GM12891 (cell line): ENCODE data around the gene PROSER3.

Source experiments
- PAX5 ChIP-seq: IDR thresholded peaks from 2 replicates; pipeline ENCODE4 v1.6.1; 2011; ENCODE audit warnings: low read length, moderate library complexity, mild to moderate bottlenecking; ENCODE audit not compliant: insufficient read depth, severe bottlenecking
- POLR2A ChIP-seq: IDR thresholded peaks from 2 replicates; pipeline ENCODE4 v1.6.1; 2011; ENCODE audit warnings: low read depth, low read length, control low read depth
- POLR2AphosphoS5 ChIP-seq: IDR thresholded peaks from 2 replicates; pipeline ENCODE4 v1.6.1; 2011; ENCODE audit warnings: low read depth, low read length, control low read depth
- SPI1 ChIP-seq: IDR thresholded peaks from 2 replicates; pipeline ENCODE4 v1.6.1; 2011; ENCODE audit warnings: low read depth, low read length, control low read depth
- TAF1 ChIP-seq: IDR thresholded peaks from 2 replicates; pipeline ENCODE4 v1.6.1; 2011; ENCODE audit warnings: low read depth, low read length, control low read depth

DNA sequence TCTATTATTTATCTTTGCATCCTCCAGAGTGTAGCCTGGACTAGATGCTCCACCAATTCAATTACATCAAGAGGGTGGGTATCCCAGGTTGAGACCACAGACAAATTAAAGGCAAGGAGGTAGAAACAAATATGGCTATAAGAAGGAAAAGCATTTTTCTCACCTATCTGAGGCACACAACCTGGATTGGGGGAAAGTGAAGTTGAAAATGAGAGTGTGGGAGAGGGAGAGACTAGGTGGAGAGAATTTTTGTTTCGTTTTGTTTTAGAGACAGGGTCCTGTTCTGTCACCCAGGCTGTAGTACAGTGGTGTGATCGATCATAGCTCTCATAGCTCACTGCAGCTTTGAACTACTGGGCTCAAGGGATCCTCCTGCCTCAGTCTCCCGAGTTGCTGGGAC lies 60.5 kb downstream of the PROSER3 start:
- no peak for TF ChIP-seq TAF1
- TF ChIP-seq POLR2A = no peak
- no peak for TF ChIP-seq POLR2AphosphoS5
- no peak for TF ChIP-seq SPI1
- no peak for TF ChIP-seq PAX5
